ENCODE measurements around the gene WDR90.
A peak's percentile ranks its signal among the peaks of the same experiment; 100 is the strongest.
"Not testable (repeated sequence)": the region's sequence is repeated elsewhere in the genome, so short reads cannot be mapped to it uniquely, and the experiment has no call there.

WDR90 gene

GRCh38 chr16:711084-711483 is 61.9 kb downstream of the WDR90 start:
- no peak overlapping the region for H3K4me2 ChIP-seq (ENCODE audit: low read length)
- no peak overlapping the region for H4K5ac ChIP-seq (ENCODE audit: low read length)
- H3K36me3 ChIP-seq (ENCODE audit: control insufficient read depth, insufficient read depth, low read length) = no peaks in the 10 kb centered on the region
- no CpG with 5 or more reads among the region's 12 CpGs for WGBS (ENCODE audit: extremely low coverage, insufficient coverage, low lambda C conversion rate)
- H3K18ac ChIP-seq (ENCODE audit: low read length) = no peak overlapping the region
- H2BK120ac ChIP-seq (ENCODE audit: low read depth, low read length) = no peak overlapping the region
- DNase-seq = no peak
- H3K79me2 ChIP-seq (ENCODE audit: control insufficient read depth, insufficient read depth, low read length) = no peaks in the 10 kb centered on the region
- no peak overlapping the region for H3K27ac ChIP-seq (ENCODE audit: low read depth, low read length)
- no peak overlapping the region for H2BK5ac ChIP-seq (ENCODE audit: low read length)
- H3K79me1 ChIP-seq (ENCODE audit: low read length) = no peaks in the 10 kb centered on the region
- H3K4ac ChIP-seq (ENCODE audit: low read depth, low read length) = no peak overlapping the region
- H3K4me1 ChIP-seq (ENCODE audit: control insufficient read depth, low read depth, low read length) = no peaks in the 10 kb centered on the region
- H2BK15ac ChIP-seq (replicated peaks; ENCODE audit: low read depth) = no peak overlapping the region
- H4K8ac ChIP-seq (ENCODE audit: low read depth, low read length) = no peak overlapping the region
- no peak overlapping the region for H3K23ac ChIP-seq (ENCODE audit: low read length)
- H2AK5ac ChIP-seq (ENCODE audit: low read length) = no peak overlapping the region
- H3K56ac ChIP-seq (ENCODE audit: low read length) = no peak overlapping the region
- H3K9ac ChIP-seq (ENCODE audit: low read length) = no peak overlapping the region
- H3K27me3 ChIP-seq (ENCODE audit: insufficient read depth, low read length, poor library complexity) = peaks cover 18% of the 10 kb centered on the region
- H3K4me3 ChIP-seq (ENCODE audit: low read length) = no peak overlapping the region

- Histone ChIP-seq H3K4ac (ENCODE audit: low read depth, low read length) (no peak overlapping the region), H4K5ac (ENCODE audit: low read length) (no peak overlapping the region), H2BK15ac (replicated peaks; ENCODE audit: low read depth) (no peak overlapping the region), H2AK5ac (ENCODE audit: low read length) (no peak overlapping the region), H3K36me3 (ENCODE audit: control insufficient read depth, insufficient read depth, low read length) (no peaks in the 10 kb centered on the region), H2BK120ac (ENCODE audit: low read depth, low read length) (no peak overlapping the region), H3K4me2 (ENCODE audit: low read length) (no peak overlapping the region), H4K8ac (ENCODE audit: low read depth, low read length) (no peak overlapping the region), H3K79me1 (ENCODE audit: low read length) (no peaks in the 10 kb centered on the region), H3K23ac (ENCODE audit: low read length) (no peak overlapping the region), H3K9ac (ENCODE audit: low read length) (no peak overlapping the region), H2BK5ac (ENCODE audit: low read length) (no peak overlapping the region), H3K27me3 (ENCODE audit: insufficient read depth, low read length, poor library complexity) (peaks cover 12% of the 10 kb centered on the region), H3K27ac (ENCODE audit: low read depth, low read length) (no peak overlapping the region), H3K4me3 (ENCODE audit: low read length) (no peak overlapping the region), H3K18ac (ENCODE audit: low read length) (no peak overlapping the region), H3K79me2 (ENCODE audit: control insufficient read depth, insufficient read depth, low read length) (no peaks in the 10 kb centered on the region), H3K56ac (ENCODE audit: low read length) (no peak overlapping the region), H3K4me1 (ENCODE audit: control insufficient read depth, low read depth, low read length) (no peaks in the 10 kb centered on the region)
- DNase-seq = peak; percentile 75
- no CpG with 5 or more reads among the region's 25 CpGs for WGBS (ENCODE audit: extremely low coverage, insufficient coverage, low lambda C conversion rate)
Observed at GRCh38 chr16:711548-712320, 62.6 kb downstream of the WDR90 start.

GRCh38 chr16:712740-713250 is 63.6 kb downstream of the WDR90 start:
- not testable (repeated sequence) for H4K5ac ChIP-seq (ENCODE audit: low read length); H3K4me2 ChIP-seq (ENCODE audit: low read length); H2BK120ac ChIP-seq (ENCODE audit: low read depth, low read length); H3K27me3 ChIP-seq (ENCODE audit: insufficient read depth, low read length, poor library complexity); H3K4ac ChIP-seq (ENCODE audit: low read depth, low read length); H3K4me1 ChIP-seq (ENCODE audit: control insufficient read depth, low read depth, low read length); H4K8ac ChIP-seq (ENCODE audit: low read depth, low read length); H3K79me2 ChIP-seq (ENCODE audit: control insufficient read depth, insufficient read depth, low read length); H3K18ac ChIP-seq (ENCODE audit: low read length); H3K23ac ChIP-seq (ENCODE audit: low read length); H2BK15ac ChIP-seq (replicated peaks; ENCODE audit: low read depth); H2AK5ac ChIP-seq (ENCODE audit: low read length); H3K27ac ChIP-seq (ENCODE audit: low read depth, low read length); H2BK5ac ChIP-seq (ENCODE audit: low read length); H3K79me1 ChIP-seq (ENCODE audit: low read length); H3K4me3 ChIP-seq (ENCODE audit: low read length); H3K9ac ChIP-seq (ENCODE audit: low read length); H3K56ac ChIP-seq (ENCODE audit: low read length); H3K36me3 ChIP-seq (ENCODE audit: control insufficient read depth, insufficient read depth, low read length)
- WGBS (ENCODE audit: extremely low coverage, insufficient coverage, low lambda C conversion rate) = no CpG with 5 or more reads among the region's 13 CpGs
- peak; percentile 97 for DNase-seq

- Histone ChIP-seq H3K4ac (ENCODE audit: low read depth, low read length) (no peak overlapping the region), H3K4me3 (ENCODE audit: low read length) (no peak overlapping the region), H3K56ac (ENCODE audit: low read length) (no peak overlapping the region), H4K8ac (ENCODE audit: low read depth, low read length) (no peak overlapping the region), H3K4me2 (ENCODE audit: low read length) (no peak overlapping the region), H4K5ac (ENCODE audit: low read length) (no peak overlapping the region), H3K9ac (ENCODE audit: low read length) (no peak overlapping the region), H3K27ac (ENCODE audit: low read depth, low read length) (no peak overlapping the region), H2BK5ac (ENCODE audit: low read length) (no peak overlapping the region), H2AK5ac (ENCODE audit: low read length) (no peak overlapping the region), H3K23ac (ENCODE audit: low read length) (no peak overlapping the region), H3K79me2 (ENCODE audit: control insufficient read depth, insufficient read depth, low read length) (no peaks in the 10 kb centered on the region), H3K18ac (ENCODE audit: low read length) (no peak overlapping the region), H3K4me1 (ENCODE audit: control insufficient read depth, low read depth, low read length) (no peaks in the 10 kb centered on the region), H3K27me3 (ENCODE audit: insufficient read depth, low read length, poor library complexity) (peaks cover 7% of the 10 kb centered on the region), H3K36me3 (ENCODE audit: control insufficient read depth, insufficient read depth, low read length) (no peaks in the 10 kb centered on the region), H3K79me1 (ENCODE audit: low read length) (no peaks in the 10 kb centered on the region), H2BK120ac (ENCODE audit: low read depth, low read length) (no peak overlapping the region), H2BK15ac (replicated peaks; ENCODE audit: low read depth) (no peak overlapping the region)
- no peak for DNase-seq
- no CpG with 5 or more reads among the region's 11 CpGs for WGBS (ENCODE audit: extremely low coverage, insufficient coverage, low lambda C conversion rate)
Observed at GRCh38 chr16:714079-714478, 64.9 kb downstream of the WDR90 start.

- Histone ChIP-seq H3K9ac (ENCODE audit: low read length) (peak within 1 kb of the TSS; percentile 47), H3K27ac (ENCODE audit: low read depth, low read length) (no peak within 1 kb of the TSS), H2BK15ac (replicated peaks; ENCODE audit: low read depth) (no peak within 1 kb of the TSS), H4K8ac (ENCODE audit: low read depth, low read length) (no peak within 1 kb of the TSS), H2BK5ac (ENCODE audit: low read length) (no peak within 1 kb of the TSS), H3K4ac (ENCODE audit: low read depth, low read length) (no peak within 1 kb of the TSS), H3K18ac (ENCODE audit: low read length) (no peak within 1 kb of the TSS), H3K56ac (ENCODE audit: low read length) (peak within 1 kb of the TSS; percentile 58), H2BK120ac (ENCODE audit: low read depth, low read length) (no peak within 1 kb of the TSS), H3K23ac (ENCODE audit: low read length) (no peak within 1 kb of the TSS), H3K4me2 (ENCODE audit: low read length) (peak within 1 kb of the TSS; percentile 58), H2AK5ac (ENCODE audit: low read length) (no peak within 1 kb of the TSS), H3K4me1 (ENCODE audit: control insufficient read depth, low read depth, low read length) (no peaks in the 10 kb centered on the region), H3K79me2 (ENCODE audit: control insufficient read depth, insufficient read depth, low read length) (no peaks in the 10 kb centered on the region), H3K36me3 (ENCODE audit: control insufficient read depth, insufficient read depth, low read length) (no peaks in the 10 kb centered on the region), H3K27me3 (ENCODE audit: insufficient read depth, low read length, poor library complexity) (peaks cover 7% of the 10 kb centered on the region), H3K4me3 (ENCODE audit: low read length) (no peak within 1 kb of the TSS), H3K79me1 (ENCODE audit: low read length) (no peaks in the 10 kb centered on the region), H4K5ac (ENCODE audit: low read length) (no peak within 1 kb of the TSS)
- no CpG with 5 or more reads among the region's 108 CpGs for WGBS (ENCODE audit: extremely low coverage, insufficient coverage, low lambda C conversion rate)
- DNase-seq = peak; percentile 83
Observed at GRCh38 chr16:714558-715476, 65.7 kb downstream of the WDR90 start, which contains the start of gene METRN. Gene METRN (plus strand): TSS chr16:715118. CDS start chr16:715290, 172 bp downstream.

All from mesendoderm (in vitro differentiated cells).